HL-60 (cell line): Measurements from ENCODE around the gene CDHR1.

Source experiments
- DNase-seq, 2 experiments: peaks; one replicate each; pipeline ENCODE4 v3.0.0-alpha.2; 2010 to 2020; ENCODE audit warnings: low read depth in 1 of 2, low spot score in 1 of 2
- H3K27ac ChIP-seq: fragments of 250-450 bp; sonication (Bioruptor Pico); replicated peaks from 2 replicates; pipeline ENCODE4 v1.5.1; 2020; ENCODE audit warnings: mild to moderate bottlenecking, moderate library complexity
- H3K27me3 ChIP-seq: fragments of 250-450 bp; sonication (Bioruptor Pico); 2 replicates; pipeline ENCODE4 v1.5.1; 2021; ENCODE audit warnings: mild to moderate bottlenecking, moderate library complexity; ENCODE audit not compliant: insufficient read depth, poor library complexity, severe bottlenecking
- H3K4me3 ChIP-seq: replicated peaks from 2 replicates; pipeline ENCODE4 v1.5.1; 2011; ENCODE audit warnings: mild to moderate bottlenecking, control low read depth, low read length; ENCODE audit not compliant: insufficient read depth
- GABPA ChIP-seq: IDR thresholded peaks from 2 replicates; pipeline ENCODE4 v1.6.1; 2012; ENCODE audit warnings: low read depth
- POLR2AphosphoS5 ChIP-seq: IDR thresholded peaks from 2 replicates; pipeline ENCODE4 v1.6.1; 2012; ENCODE audit warnings: low read depth
- SPI1 ChIP-seq: IDR thresholded peaks from 2 replicates; pipeline ENCODE4 v1.6.1; 2012; ENCODE audit warnings: low read depth, mild to moderate bottlenecking, borderline replicate concordance
- TF ChIP-seq, protein P1 (sequence below): IDR thresholded peaks from 2 replicates; pipeline ENCODE4 v1.6.1; 2012; ENCODE audit warnings: low read depth; ENCODE audit not compliant: insufficient replicate concordance
- TF ChIP-seq, protein P2 (sequence below): IDR thresholded peaks from one replicate; pipeline ENCODE4 v1.5.1; 2011; ENCODE audit warnings: low read length, control low read depth, inconsistent platforms; ENCODE audit not compliant: insufficient read depth

CDHR1 gene

DNA sequence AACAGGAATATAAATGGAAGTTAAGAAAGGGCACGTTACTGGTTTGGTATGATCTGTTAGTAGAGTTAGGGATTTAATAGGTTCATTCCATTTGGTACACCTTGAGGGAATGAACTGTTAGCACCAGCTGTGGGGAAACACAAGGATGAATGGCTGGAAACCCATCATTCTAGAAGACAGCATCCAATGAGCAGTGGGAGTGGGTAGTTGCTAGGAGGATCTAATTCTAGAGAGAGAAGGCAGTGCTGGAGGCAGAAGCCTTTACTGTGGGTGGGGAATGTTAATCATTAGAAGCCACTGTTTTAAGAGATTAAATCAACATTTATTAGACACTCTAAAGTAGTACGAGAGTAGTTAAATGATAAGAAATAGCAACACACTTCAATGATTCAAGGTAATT lies 36.3 kb upstream of the CDHR1 start:
- TF ChIP-seq, protein P1, sequence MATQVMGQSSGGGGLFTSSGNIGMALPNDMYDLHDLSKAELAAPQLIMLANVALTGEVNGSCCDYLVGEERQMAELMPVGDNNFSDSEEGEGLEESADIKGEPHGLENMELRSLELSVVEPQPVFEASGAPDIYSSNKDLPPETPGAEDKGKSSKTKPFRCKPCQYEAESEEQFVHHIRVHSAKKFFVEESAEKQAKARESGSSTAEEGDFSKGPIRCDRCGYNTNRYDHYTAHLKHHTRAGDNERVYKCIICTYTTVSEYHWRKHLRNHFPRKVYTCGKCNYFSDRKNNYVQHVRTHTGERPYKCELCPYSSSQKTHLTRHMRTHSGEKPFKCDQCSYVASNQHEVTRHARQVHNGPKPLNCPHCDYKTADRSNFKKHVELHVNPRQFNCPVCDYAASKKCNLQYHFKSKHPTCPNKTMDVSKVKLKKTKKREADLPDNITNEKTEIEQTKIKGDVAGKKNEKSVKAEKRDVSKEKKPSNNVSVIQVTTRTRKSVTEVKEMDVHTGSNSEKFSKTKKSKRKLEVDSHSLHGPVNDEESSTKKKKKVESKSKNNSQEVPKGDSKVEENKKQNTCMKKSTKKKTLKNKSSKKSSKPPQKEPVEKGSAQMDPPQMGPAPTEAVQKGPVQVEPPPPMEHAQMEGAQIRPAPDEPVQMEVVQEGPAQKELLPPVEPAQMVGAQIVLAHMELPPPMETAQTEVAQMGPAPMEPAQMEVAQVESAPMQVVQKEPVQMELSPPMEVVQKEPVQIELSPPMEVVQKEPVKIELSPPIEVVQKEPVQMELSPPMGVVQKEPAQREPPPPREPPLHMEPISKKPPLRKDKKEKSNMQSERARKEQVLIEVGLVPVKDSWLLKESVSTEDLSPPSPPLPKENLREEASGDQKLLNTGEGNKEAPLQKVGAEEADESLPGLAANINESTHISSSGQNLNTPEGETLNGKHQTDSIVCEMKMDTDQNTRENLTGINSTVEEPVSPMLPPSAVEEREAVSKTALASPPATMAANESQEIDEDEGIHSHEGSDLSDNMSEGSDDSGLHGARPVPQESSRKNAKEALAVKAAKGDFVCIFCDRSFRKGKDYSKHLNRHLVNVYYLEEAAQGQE, result no peak
- TF ChIP-seq POLR2AphosphoS5, result no peak
- no peak for TF ChIP-seq SPI1
- TF ChIP-seq, protein P2, sequence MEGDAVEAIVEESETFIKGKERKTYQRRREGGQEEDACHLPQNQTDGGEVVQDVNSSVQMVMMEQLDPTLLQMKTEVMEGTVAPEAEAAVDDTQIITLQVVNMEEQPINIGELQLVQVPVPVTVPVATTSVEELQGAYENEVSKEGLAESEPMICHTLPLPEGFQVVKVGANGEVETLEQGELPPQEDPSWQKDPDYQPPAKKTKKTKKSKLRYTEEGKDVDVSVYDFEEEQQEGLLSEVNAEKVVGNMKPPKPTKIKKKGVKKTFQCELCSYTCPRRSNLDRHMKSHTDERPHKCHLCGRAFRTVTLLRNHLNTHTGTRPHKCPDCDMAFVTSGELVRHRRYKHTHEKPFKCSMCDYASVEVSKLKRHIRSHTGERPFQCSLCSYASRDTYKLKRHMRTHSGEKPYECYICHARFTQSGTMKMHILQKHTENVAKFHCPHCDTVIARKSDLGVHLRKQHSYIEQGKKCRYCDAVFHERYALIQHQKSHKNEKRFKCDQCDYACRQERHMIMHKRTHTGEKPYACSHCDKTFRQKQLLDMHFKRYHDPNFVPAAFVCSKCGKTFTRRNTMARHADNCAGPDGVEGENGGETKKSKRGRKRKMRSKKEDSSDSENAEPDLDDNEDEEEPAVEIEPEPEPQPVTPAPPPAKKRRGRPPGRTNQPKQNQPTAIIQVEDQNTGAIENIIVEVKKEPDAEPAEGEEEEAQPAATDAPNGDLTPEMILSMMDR, result no peak
- TF ChIP-seq GABPA, result no peak
- H3K4me3 ChIP-seq, result no peak overlapping the region
- DNase-seq, result no peak
- H3K27ac ChIP-seq, result no peak overlapping the region
- no peaks in the 10 kb centered on the region for H3K27me3 ChIP-seq

DNA sequence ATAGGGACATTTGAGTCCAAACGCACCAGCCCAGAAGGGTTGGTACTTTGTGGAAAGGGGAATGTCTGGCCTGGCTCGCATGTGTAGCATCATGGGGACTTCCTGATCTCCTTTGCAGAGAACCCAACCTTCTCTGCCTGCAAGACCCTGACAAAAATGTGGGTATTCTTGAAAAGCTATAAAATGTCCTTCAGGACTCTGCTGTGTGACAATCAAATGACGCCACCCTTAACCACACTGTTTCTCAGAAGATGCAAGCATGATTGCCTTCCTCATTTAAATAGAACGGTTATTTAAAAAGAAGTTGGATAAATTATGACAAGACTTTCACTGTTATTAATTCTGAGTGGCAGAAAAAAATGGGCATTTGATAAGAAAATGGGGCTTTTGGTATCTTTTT lies 35.8 kb upstream of the CDHR1 start:
- TF ChIP-seq, protein P2, result no peak
- TF ChIP-seq, protein P1, result no peak
- TF ChIP-seq GABPA, result no peak
- peak; percentile 21; the same call in 1 of the 2 replicates for TF ChIP-seq SPI1
- Histone ChIP-seq H3K4me3 (no peak overlapping the region), H3K27ac (peak overlapping the region; percentile 15; the same call in 1 of the 2 replicates), H3K27me3 (no peaks in the 10 kb centered on the region)
- peak in 1 of 2 experiments; percentile 58 for DNase-seq

DNA sequence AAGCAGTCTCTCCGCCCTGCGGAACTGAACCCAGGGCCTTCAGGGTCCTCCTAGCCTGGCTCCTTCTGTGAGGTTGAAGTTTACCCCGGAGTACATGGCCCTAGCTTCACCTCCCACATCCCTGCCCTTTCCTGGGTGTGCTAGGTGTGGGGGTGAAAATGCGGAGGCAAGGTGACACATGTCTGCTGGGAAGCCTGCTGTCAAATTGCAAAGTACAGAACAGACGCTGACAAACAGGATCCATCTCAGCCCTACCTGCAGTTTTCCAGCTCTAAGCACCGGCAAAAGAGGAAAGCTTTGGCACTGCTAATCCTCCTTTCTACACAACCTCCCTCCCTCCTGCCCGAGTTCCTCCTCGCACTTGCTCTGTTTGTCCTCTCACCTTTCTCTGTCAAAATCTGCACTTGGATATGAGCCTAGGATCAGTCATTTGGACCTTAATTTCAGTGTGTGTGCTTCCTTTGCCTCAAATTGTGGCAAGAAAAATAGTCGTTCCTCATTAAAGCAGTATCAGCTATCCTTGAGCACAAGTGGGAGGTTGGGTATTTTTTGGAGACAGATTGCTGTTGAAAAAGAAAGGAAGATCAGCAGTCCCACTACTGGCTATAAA lies 35.2 kb upstream of the CDHR1 start:
- no peak for TF ChIP-seq GABPA
- no peak for TF ChIP-seq POLR2AphosphoS5
- no peak for TF ChIP-seq SPI1
- TF ChIP-seq, protein P2, result no peak
- TF ChIP-seq, protein P1, result no peak
- no peak for DNase-seq
- Histone ChIP-seq H3K27me3 (no peaks in the 10 kb centered on the region), H3K4me3 (no peak overlapping the region), H3K27ac (peak overlapping the region; percentile 15; the same call in 1 of the 2 replicates)
